Tibial nerve (tissue), 4 donors: Measurements from ENCODE around the gene HSF2. TPM values are rescaled to one million over a fixed set of nuclear protein-coding genes. Genes with fewer than 3 reads are reported as not detected.

Experiments
- DNase-seq, 2 donors: peaks; one replicate each; pipeline ENCODE4 v3.0.0-alpha.2; 2019; ENCODE audit warnings: low spot score in 2 of 2
- H3K27ac ChIP-seq, 4 donors: fragments of 200-600 bp; sonication (generic) in 3 of 4; one replicate each; pipeline ENCODE4 v1.5.1; 2017 to 2019; ENCODE audit warnings: mild to moderate bottlenecking in 1 of 4
- H3K27me3 ChIP-seq, 2 donors: fragments of 200-600 bp; sonication (generic) in 1 of 2; one replicate each; pipeline versions ENCODE4 v1.5.1 to v1.6.0; 2017 to 2019
- H3K36me3 ChIP-seq, 3 donors: fragments of 200-600 bp; sonication (generic); one replicate each; pipeline ENCODE4 v1.5.1; 2018 to 2019
- H3K4me1 ChIP-seq, 4 donors: fragments of 200-600 bp; sonication (generic) in 3 of 4; one replicate each; pipeline ENCODE4 v1.5.1; 2017 to 2019
- H3K4me3 ChIP-seq, 4 donors: fragments of 200-600 bp; sonication (generic) in 3 of 4; one replicate each; pipeline ENCODE4 v1.5.1; 2017 to 2019; ENCODE audit warnings: mild to moderate bottlenecking in 1 of 4, moderate library complexity in 1 of 4
- H3K9me3 ChIP-seq, 4 donors: fragments of 200-600 bp; sonication (generic) in 3 of 4; one replicate each; pipeline ENCODE4 v1.5.1; 2017 to 2019
- CTCF ChIP-seq, 5 experiments: fragments of 200-600 bp in 3 of 5; fragments of 450-650 bp in 2 of 5; sonication (generic) in 3 of 5; IDR thresholded peaks; one replicate each; pipeline ENCODE4 v1.5.1; 2016 to 2019; ENCODE audit warnings: antibody characterized with exemption in 5 of 5, mild to moderate bottlenecking in 3 of 5, moderate library complexity in 2 of 5
- EP300 ChIP-seq, 2 donors: sonication (generic); formaldehyde crosslinking; IDR thresholded peaks; one replicate each; pipeline ENCODE4 v1.6.1; 2017; ENCODE audit warnings: antibody characterized with exemption in 2 of 2, mild to moderate bottlenecking in 1 of 2
- POLR2A ChIP-seq, 2 donors: fragments of 450-650 bp; IDR thresholded peaks; one replicate each; pipeline ENCODE4 v1.6.1; 2017; ENCODE audit warnings: antibody characterized with exemption in 2 of 2, mild to moderate bottlenecking in 2 of 2, moderate library complexity in 2 of 2
- WGBS, 2 donors: methylation state at CpG; one replicate each; pipeline ENCODE4 v1.1.5; 2018; 5-methylcytosine and 5-hydroxymethylcytosine counted together
- total RNA-seq, 4 donors: library from RNA; depleted of rRNA; stranded (reverse); fragments of >200 nt; gene quantifications; one replicate each; pipeline ENCODE4 v1.1.0, GENCODE V29; 2016

HSF2 gene
- total RNA-seq, 4 donors from 2014 or later: 20.7 to 40.6 (median 31.5) TPM

DNA sequence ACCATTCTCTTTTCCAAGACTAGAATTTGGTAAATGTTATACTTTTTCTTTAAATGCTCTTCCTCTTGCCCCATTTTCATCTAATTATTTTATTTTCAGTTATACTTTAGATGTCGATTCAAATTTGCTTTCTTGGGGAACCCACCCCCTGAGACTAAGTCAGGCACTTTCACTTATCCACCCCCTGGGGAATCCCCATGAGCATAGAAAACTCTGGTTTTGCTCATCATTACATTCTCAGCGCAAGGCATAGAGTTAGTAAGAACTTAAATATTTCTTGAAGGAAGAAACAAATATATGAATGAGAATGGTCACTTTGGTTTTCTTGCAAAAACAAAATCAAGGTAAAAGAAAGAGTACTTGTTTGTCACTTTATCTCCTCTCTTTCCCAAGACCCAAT lies 25.1 kb upstream of the HSF2 start:
- no peak overlapping the region for H3K27ac ChIP-seq
- no peaks in the 10 kb centered on the region for H3K9me3 ChIP-seq
- 84 to 92% methylated on average over 2 of the region's 2 CpGs for WGBS, 2 donors
- H3K4me1 ChIP-seq: no peaks in the 10 kb centered on the region
- no peak overlapping the region for H3K4me3 ChIP-seq
- H3K36me3 ChIP-seq: no peaks in the 10 kb centered on the region
- no peaks in the 10 kb centered on the region for H3K27me3 ChIP-seq
- TF ChIP-seq POLR2A (IDR thresholded peaks at IDR 0.05) (no peak), EP300 (IDR thresholded peaks at IDR 0.05) (no peak)
- no peak for DNase-seq

- no peaks in the 10 kb centered on the region for H3K9me3 ChIP-seq
- no peak overlapping the region for H3K27ac ChIP-seq
- H3K4me1 ChIP-seq: peaks cover 0 to under 1% (median 0%) of the 10 kb centered on the region in 4 donors
- no peak overlapping the region for H3K4me3 ChIP-seq
- no peaks in the 10 kb centered on the region for H3K27me3 ChIP-seq
- no peak for DNase-seq
- no peaks in the 10 kb centered on the region for H3K36me3 ChIP-seq
- TF ChIP-seq CTCF (IDR thresholded peaks at IDR 0.05) (no peak), POLR2A (IDR thresholded peaks at IDR 0.05) (no peak), EP300 (IDR thresholded peaks at IDR 0.05) (no peak)
- WGBS, 2 donors: 63 to 72% methylated on average over 3 of the region's 3 CpGs
Measured at GRCh38 chr6:122376246-122376645, 23.2 kb upstream of the HSF2 start.

- DNase-seq: peak; percentile 34 to 69
- Histone ChIP-seq H3K4me1 (peaks cover 0 to 4% (median 0%) of the 10 kb centered on the region in 4 donors), H3K27ac (no peak overlapping the region), H3K4me3 (no peak overlapping the region), H3K27me3 (no peaks in the 10 kb centered on the region), H3K9me3 (no peaks in the 10 kb centered on the region), H3K36me3 (no peaks in the 10 kb centered on the region)
- WGBS, 2 donors: 20 to 24% methylated on average over 8 of the region's 8 CpGs
- peak; percentile 56 to 85 (median 73) for TF ChIP-seq CTCF (IDR thresholded peaks at IDR 0.05)
- TF ChIP-seq POLR2A (IDR thresholded peaks at IDR 0.05): no peak
- TF ChIP-seq EP300 (IDR thresholded peaks at IDR 0.05): no peak
Measured at GRCh38 chr6:122381494-122382265, 17.8 kb upstream of the HSF2 start.

DNA sequence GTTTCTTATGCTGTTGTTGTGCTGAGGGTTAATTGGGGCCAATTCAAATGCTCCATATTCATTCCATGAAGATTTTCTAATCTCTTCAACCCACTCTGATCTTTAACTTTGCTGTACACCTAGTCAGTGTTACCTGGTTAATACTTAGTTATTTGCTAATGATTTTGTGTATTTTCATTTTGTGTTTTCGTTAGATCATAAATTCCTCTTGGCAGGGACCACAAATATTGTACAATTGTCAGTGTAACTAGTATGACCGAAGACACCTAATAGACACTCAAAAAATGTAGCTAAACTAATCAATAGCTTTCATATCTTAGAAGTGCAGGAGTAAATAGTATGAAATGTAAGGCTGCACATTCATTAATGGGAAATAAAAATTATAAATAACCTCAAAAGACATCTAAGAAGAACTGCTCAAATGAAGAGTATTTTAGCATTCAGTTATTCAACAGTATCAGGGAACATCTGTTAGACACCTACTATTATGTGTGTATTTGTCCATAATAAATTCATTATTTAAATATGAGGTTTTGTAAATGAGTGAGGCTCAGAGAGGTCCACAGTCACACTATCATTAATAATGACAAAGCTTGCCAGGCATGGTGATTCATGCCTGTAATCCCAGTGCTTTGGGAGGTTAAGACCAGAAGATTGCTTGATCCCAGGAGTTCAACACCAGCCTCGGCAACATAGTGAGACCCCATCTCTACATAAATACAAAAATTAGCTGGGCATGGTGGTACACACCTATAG lies 13.4 kb upstream of the HSF2 start:
- no peaks in the 10 kb centered on the region for H3K9me3 ChIP-seq
- no peaks in the 10 kb centered on the region for H3K36me3 ChIP-seq
- DNase-seq: no peak
- TF ChIP-seq CTCF (IDR thresholded peaks at IDR 0.05) (no peak), POLR2A (IDR thresholded peaks at IDR 0.05) (no peak), EP300 (IDR thresholded peaks at IDR 0.05) (no peak)
- H3K27ac ChIP-seq: no peak overlapping the region
- no peaks in the 10 kb centered on the region for H3K27me3 ChIP-seq
- no peak overlapping the region for H3K4me3 ChIP-seq
- peaks cover 0 to 4% (median 0%) of the 10 kb centered on the region in 4 donors for H3K4me1 ChIP-seq
- 89 to 90% methylated on average over 3 of the region's 3 CpGs for WGBS, 2 donors

- no peak for TF ChIP-seq POLR2A (IDR thresholded peaks at IDR 0.05)
- TF ChIP-seq EP300 (IDR thresholded peaks at IDR 0.05): no peak
- TF ChIP-seq CTCF (IDR thresholded peaks at IDR 0.05): no peak
- no peaks in the 10 kb centered on the region for H3K9me3 ChIP-seq
- 84 to 87% methylated on average over 2 of the region's 2 CpGs for WGBS, 2 donors
- no peaks in the 10 kb centered on the region for H3K4me1 ChIP-seq
- H3K4me3 ChIP-seq: no peak overlapping the region
- no peaks in the 10 kb centered on the region for H3K36me3 ChIP-seq
- H3K27me3 ChIP-seq: no peaks in the 10 kb centered on the region
- no peak overlapping the region for H3K27ac ChIP-seq
- no peak for DNase-seq
Measured at GRCh38 chr6:122388945-122389344, 10.5 kb upstream of the HSF2 start.
